ENCODE data around the gene MSI2. TPM values are rescaled to one million over a fixed set of nuclear protein-coding genes. Genes with fewer than 3 reads are reported as not detected.

MSI2 gene
- total and polyA plus RNA-seq, 9 of the 15 experiments (the other 6 are each of a cell fraction or from before 2014, with no cell fraction given) = 4.6 to 61.8 (median 42.4) TPM

- Histone ChIP-seq H3K79me2 (ENCODE audit: control insufficient read depth, insufficient read depth, low read length) (peaks cover 3% of the 10 kb centered on the region; the same call in 1 of the 3 replicates), H3K4me1 (replicated peaks in 1 of 2; ENCODE audit: control insufficient read depth in 2 of 2, insufficient read depth in 2 of 2, low read length in 2 of 2) (peaks cover 5 to 7% of the 10 kb centered on the region in 2 experiments; a peak in 3 of 5 replicates), H3K9me3 (replicated peaks; ENCODE audit: control insufficient read depth, insufficient read depth, low read depth, low read length) (no peaks in the 10 kb centered on the region), H3K27ac (ENCODE audit: extremely low read depth, low read depth, low read length) (no peak overlapping the region), H3K4me3 (no peak overlapping the region), H4K20me1 (replicated peaks; ENCODE audit: control insufficient read depth, insufficient read depth, low read length) (peaks cover 6% of the 10 kb centered on the region), H3K9me1 (ENCODE audit: control insufficient read depth, insufficient read depth, low read length) (peaks cover 12% of the 10 kb centered on the region), H3K9ac (ENCODE audit: insufficient read depth in 1 of 2, low read depth in 2 of 2, low read length in 2 of 2) (0 out of 4 replicates have a peak overlapping the region, but pooled peaks of 1 of the 2 experiments have one; percentile 8), H3K4me2 (ENCODE audit: insufficient read depth, low read length) (no peak overlapping the region), H2AFZ (ENCODE audit: low read depth, low read length) (no peak overlapping the region), H3K27me3 (ENCODE audit: control insufficient read depth in 2 of 2, insufficient read depth in 2 of 2, low read length in 2 of 2) (no peaks in the 10 kb centered on the region), H3K36me3 (ENCODE audit: control insufficient read depth, insufficient read depth, low read length) (peaks cover 2% of the 10 kb centered on the region; the same call in 1 of the 3 replicates)
- BruUV-seq (replicated peaks) = no TSS peak
- DNase-seq (ENCODE audit: extremely low read depth in 1 of 4, low spot score in 3 of 4) (no peak), ATAC-seq (no peak), FAIRE-seq (no peak)
- intact Hi-C loops (cut with micrococcal nuclease) (no loop called here), in situ Hi-C loops (cut with MboI) (no loop called here)
- TF ChIP-seq STAT5A (IDR thresholded peaks at IDR 0.05; ENCODE audit: borderline replicate concordance, low read length) (no peak), CEBPG (CRISPR knock-in tag; IDR thresholded peaks at IDR 0.05) (no peak), CEBPG (tag; conservative IDR thresholded peaks at IDR 0.05 in 1 of 2, IDR thresholded peaks at IDR 0.05 in 1 of 2) (peak; percentile 30 to 54; a peak in 2 of 4 replicates), CEBPB (tag; IDR thresholded peaks at IDR 0.05) (peak; percentile 81)
- ChIA-PET CTCF (ENCODE audit: low intra/inter-chr PET ratio) (no interaction called here), POLR2A (interaction anchor here (1.0 to 1.4 kb wide), 2 partner anchors 10 to 12 kb away, joined by 3 to 5 read pairs; no protein-coding TSS in a partner anchor)
- WGBS (ENCODE audit: insufficient coverage, low coverage, missing lambda C conversion rate) = 75% methylated on average over 13 of the region's 14 CpGs
Observed at GRCh38 chr17:57559634-57560318, 303.5 kb downstream of the MSI2 start.

DNA sequence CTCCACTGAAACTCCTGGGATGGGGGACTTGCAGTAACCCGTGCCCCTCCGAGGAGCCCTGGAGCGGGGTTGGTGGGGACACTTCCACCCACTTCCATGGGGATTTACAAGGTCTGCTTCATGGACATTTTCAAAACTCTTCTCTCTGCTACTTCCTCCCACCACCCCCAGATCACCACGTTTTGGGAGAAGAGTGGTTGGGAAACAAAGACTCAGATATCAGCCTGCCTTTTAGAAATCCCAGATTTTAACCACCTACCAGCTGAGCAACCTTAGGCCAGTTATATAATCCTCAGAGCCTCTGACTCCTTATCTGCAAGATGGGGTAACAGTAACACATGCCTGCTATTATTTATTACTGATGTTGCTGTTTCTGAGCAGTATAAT, 304.0 kb downstream of the MSI2 start:
- Histone ChIP-seq H3K79me2 (ENCODE audit: control insufficient read depth, insufficient read depth, low read length) (no peaks in the 10 kb centered on the region), H3K27ac (ENCODE audit: extremely low read depth, low read depth, low read length) (no peak overlapping the region), H3K9me1 (ENCODE audit: control insufficient read depth, insufficient read depth, low read length) (peaks cover 12% of the 10 kb centered on the region), H3K9ac (ENCODE audit: insufficient read depth in 1 of 2, low read depth in 2 of 2, low read length in 2 of 2) (no peak overlapping the region), H3K36me3 (ENCODE audit: control insufficient read depth, insufficient read depth, low read length) (peaks cover 2% of the 10 kb centered on the region; the same call in 1 of the 3 replicates), H3K27me3 (ENCODE audit: control insufficient read depth in 2 of 2, insufficient read depth in 2 of 2, low read length in 2 of 2) (no peaks in the 10 kb centered on the region), H3K9me3 (replicated peaks; ENCODE audit: control insufficient read depth, insufficient read depth, low read depth, low read length) (no peaks in the 10 kb centered on the region), H3K4me3 (no peak overlapping the region), H3K4me2 (ENCODE audit: insufficient read depth, low read length) (no peak overlapping the region), H3K4me1 (replicated peaks in 1 of 2; ENCODE audit: control insufficient read depth in 2 of 2, insufficient read depth in 2 of 2, low read length in 2 of 2) (peaks cover 0 to 1% of the 10 kb centered on the region in 2 experiments; a peak in 2 of 5 replicates), H4K20me1 (replicated peaks; ENCODE audit: control insufficient read depth, insufficient read depth, low read length) (peaks cover 3% of the 10 kb centered on the region; the same call in 1 of the 2 replicates), H2AFZ (ENCODE audit: low read depth, low read length) (no peak overlapping the region)
- POLR2A ChIA-PET = interaction anchor here (1.4 kb wide), 1 partner anchor 12 kb away, joined by 5 read pairs; no protein-coding TSS in a partner anchor
- DNase-seq (ENCODE audit: extremely low read depth in 1 of 4, low spot score in 3 of 4) (no peak), FAIRE-seq (no peak), ATAC-seq (no peak)
- CTCF ChIA-PET (ENCODE audit: low intra/inter-chr PET ratio) = no interaction called here
- 54% methylated on average over 2 of the region's 4 CpGs for WGBS (ENCODE audit: insufficient coverage, low coverage, missing lambda C conversion rate)
- intact Hi-C loops (cut with micrococcal nuclease) = no loop called here
- in situ Hi-C loops (cut with MboI) = no loop called here
- no TSS peak for BruUV-seq (replicated peaks)
- TF ChIP-seq CEBPB (tag; IDR thresholded peaks at IDR 0.05) = 0 out of 2 replicates have a peak, but pooled peaks have one; percentile 16
- TF ChIP-seq MIER1 (IDR thresholded peaks at IDR 0.05; ENCODE audit: low read depth) = no peak

All from K562 (cell line).